HEK293 (cell line): ENCODE data around the gene SLC25A25.

Experiments
- CTCF ChIA-PET: fragments of 350-600 bp; formaldehyde crosslinking; extraction: SDS; loops from one replicate; lab custom pipeline; 2021; ENCODE audit warnings: antibody characterized with exemption; lab: Yijun Ruan, JAX
- POLR2A ChIA-PET: fragments of 300-600 bp; formaldehyde crosslinking; extraction: SDS; loops from one replicate; lab custom pipeline; 2020; ENCODE audit warnings: antibody characterized with exemption, inconsistent platforms; lab: Yijun Ruan, JAX
- H3K27ac ChIP-seq: fragments of 200-500 bp; sonication (Bioruptor generic); 2 replicates; pipeline ENCODE4 v1.5.1; 2014; ENCODE audit warnings: low read depth, low read length, control low read depth, inconsistent platforms; ENCODE audit errors: extremely low read depth
- H3K36me3 ChIP-seq, 2 experiments: fragments of 200-500 bp in 1 of 2; sonication (Bioruptor generic) in 1 of 2; 1 replicate in 1 of 2; 2 replicates in 1 of 2; pipeline ENCODE4 v1.5.1; 2014 to 2017; ENCODE audit warnings: inconsistent platforms in 2 of 2, low read length in 2 of 2; ENCODE audit not compliant: control insufficient read depth in 2 of 2, insufficient read depth in 1 of 2
- H3K4me1 ChIP-seq: fragments of 200-500 bp; sonication (Bioruptor generic); 2 replicates; pipeline ENCODE4 v1.5.1; 2014; ENCODE audit warnings: mild to moderate bottlenecking, low read length, inconsistent platforms; ENCODE audit not compliant: control insufficient read depth, insufficient read depth
- H3K4me3 ChIP-seq: 2 replicates; pipeline ENCODE4 v1.5.1; 2011; ENCODE audit warnings: low read depth, mild to moderate bottlenecking, control low read depth, low read length, moderate library complexity
- H3K9me3 ChIP-seq: fragments of 200-500 bp; sonication (Bioruptor generic); 2 replicates; pipeline ENCODE4 v1.5.1; 2014; ENCODE audit warnings: low read depth, low read length, inconsistent platforms; ENCODE audit not compliant: control insufficient read depth, insufficient read depth
- KLF10 ChIP-seq: fragments of 450-650 bp; IDR thresholded peaks from 2 replicates; pipeline ENCODE4 v1.5.1; 2018; ENCODE audit warnings: missing biosample characterization, mild to moderate bottlenecking, missing genetic modification characterization
- MYNN ChIP-seq: fragments of 450-650 bp; formaldehyde crosslinking; IDR thresholded peaks from 2 replicates; pipeline ENCODE4 v1.5.1; 2016; ENCODE audit warnings: missing biosample characterization, missing genetic modification characterization, borderline replicate concordance
- PRDM10 ChIP-seq: fragments of 450-650 bp; formaldehyde crosslinking; IDR thresholded peaks from 2 replicates; pipeline ENCODE4 v1.5.1; 2016; ENCODE audit warnings: missing biosample characterization, missing genetic modification characterization
- ZBTB49 ChIP-seq: fragments of 450-650 bp; formaldehyde crosslinking; IDR thresholded peaks from 2 replicates; pipeline ENCODE4 v1.5.1; 2016; ENCODE audit warnings: missing biosample characterization, missing genetic modification characterization, low read depth
- ZBTB8A ChIP-seq: fragments of 450-650 bp; formaldehyde crosslinking; IDR thresholded peaks from 2 replicates; pipeline ENCODE4 v1.5.1; 2016; ENCODE audit warnings: missing biosample characterization, missing genetic modification characterization
- ZNF132 ChIP-seq: fragments of 450-650 bp; formaldehyde crosslinking; IDR thresholded peaks from 2 replicates; pipeline ENCODE4 v1.5.1; 2017; ENCODE audit warnings: missing biosample characterization, missing genetic modification characterization, borderline replicate concordance
- ZNF24 ChIP-seq: fragments of 450-650 bp; formaldehyde crosslinking; IDR thresholded peaks from 2 replicates; pipeline ENCODE4 v1.5.1; 2016; ENCODE audit warnings: missing biosample characterization, missing genetic modification characterization
- ZNF26 ChIP-seq: fragments of 450-650 bp; formaldehyde crosslinking; IDR thresholded peaks from 2 replicates; pipeline ENCODE4 v1.5.1; 2016; ENCODE audit warnings: missing biosample characterization, missing genetic modification characterization
- ZNF423 ChIP-seq: fragments of 450-650 bp; formaldehyde crosslinking; IDR thresholded peaks from 2 replicates; pipeline ENCODE4 v1.5.1; 2016; ENCODE audit warnings: missing biosample characterization, missing genetic modification characterization
- ZNF555 ChIP-seq: fragments of 450-650 bp; formaldehyde crosslinking; conservative IDR thresholded peaks from 2 replicates; pipeline ENCODE4 v1.5.1; 2017; ENCODE audit warnings: missing biosample characterization, mild to moderate bottlenecking, missing genetic modification characterization, inconsistent platforms
- ZNF580 ChIP-seq: fragments of 450-650 bp; formaldehyde crosslinking; IDR thresholded peaks from 2 replicates; pipeline ENCODE4 v1.5.1; 2016; ENCODE audit warnings: missing biosample characterization, missing genetic modification characterization
- ZNF639 ChIP-seq: fragments of 450-650 bp; formaldehyde crosslinking; IDR thresholded peaks from 2 replicates; pipeline ENCODE4 v1.5.1; 2016; ENCODE audit warnings: missing biosample characterization, missing genetic modification characterization
- ZSCAN18 ChIP-seq: fragments of 450-650 bp; formaldehyde crosslinking; IDR thresholded peaks from 2 replicates; pipeline ENCODE4 v1.5.1; 2016; ENCODE audit warnings: missing biosample characterization, missing genetic modification characterization

The SLC25A25 gene

GRCh38 chr9:128150594-128151308, 82.7 kb downstream of the SLC25A25 start (continued):
- TF ChIP-seq ZNF580 (tag by site-specific recombination) (no peak), KLF10 (tag by site-specific recombination) (no peak)
- TF ChIP-seq, all 188 proteins: peak for 0

GRCh38 chr9:128151309-128152132, 83.5 kb downstream of the SLC25A25 start:
- ChIA-PET CTCF (interaction anchor here (0.5 to 2.2 kb wide), 11 partner anchors 7 to 1963 kb away, joined by 3 to 9 read pairs (median 3); no protein-coding TSS in a partner anchor), POLR2A (interaction anchor here (1.1 to 2.4 kb wide), 2 partner anchors 8 to 10 kb away, joined by 3 to 9 read pairs; partner anchors contain the start of gene BBLN)
- Histone ChIP-seq H3K9me3 (no peaks in the 10 kb centered on the region), H3K36me3 (no peaks in the 10 kb centered on the region), H3K4me3 (no peak overlapping the region), H3K27ac (no peak overlapping the region), H3K4me1 (no peaks in the 10 kb centered on the region)
- TF ChIP-seq ZNF26 (tag by site-specific recombination) (no peak), ZNF24 (tag by site-specific recombination) (no peak), ZNF639 (tag by site-specific recombination) (no peak), MYNN (no peak), PRDM10 (no peak), ZNF423 (no peak), ZBTB49 (no peak), ZNF555 (no peak), ZBTB8A (tag by site-specific recombination) (no peak), ZSCAN18 (no peak), ZNF132 (no peak)
